ENCODE results near the gene GTF3C2.

The GTF3C2 gene

DNA sequence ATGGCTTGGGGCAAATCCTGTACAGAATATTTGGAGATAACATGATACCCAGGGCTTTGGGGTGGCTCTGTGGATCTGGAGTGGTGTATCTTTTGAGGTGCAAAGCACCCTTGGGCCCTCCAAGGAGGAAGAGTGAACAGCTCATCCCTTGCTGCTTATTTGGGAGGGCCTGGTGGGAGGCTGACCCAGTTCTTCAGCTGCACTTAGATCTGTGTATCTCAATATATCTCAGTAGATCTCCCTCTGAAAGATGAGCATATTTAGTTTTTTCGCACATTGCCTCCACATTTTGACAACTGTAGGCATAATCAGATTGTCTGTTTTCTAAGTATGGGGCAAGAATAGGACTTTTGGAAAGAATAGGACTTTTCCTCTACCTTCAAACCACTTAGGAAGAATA lies 71.6 kb downstream of the GTF3C2 start:
- H3K27ac ChIP-seq (ENCODE audit: low read length) = no peak overlapping the region
- no peaks in the 10 kb centered on the region for H3K4me1 ChIP-seq (ENCODE audit: control insufficient read depth in 1 of 2, insufficient read depth in 2 of 2, low read length in 2 of 2)
- no peak overlapping the region for H3K4me3 ChIP-seq (ENCODE audit: low read depth in 1 of 2, low read length in 2 of 2)

GRCh38 chr2:27282892-27283291 lies 73.7 kb downstream of the GTF3C2 start:
- H3K27ac ChIP-seq (ENCODE audit: low read length) = no peak overlapping the region
- peaks cover 3% of the 10 kb centered on the region for H3K27me3 ChIP-seq (ENCODE audit: low read depth, low read length)
- H3K4me1 ChIP-seq (ENCODE audit: control insufficient read depth in 1 of 2, insufficient read depth in 2 of 2, low read length in 2 of 2) = no peaks in the 10 kb centered on the region
- H3K4me3 ChIP-seq (ENCODE audit: low read depth in 1 of 2, low read length in 2 of 2) = no peak overlapping the region
- H3K36me3 ChIP-seq (ENCODE audit: control insufficient read depth in 1 of 2, insufficient read depth in 2 of 2, low read length in 2 of 2) = no peaks in the 10 kb centered on the region
- H3K9me3 ChIP-seq (ENCODE audit: control insufficient read depth in 1 of 2, low read length in 2 of 2) = no peaks in the 10 kb centered on the region

More for the DNA sequence above, 71.6 kb downstream of the GTF3C2 start:
- Histone ChIP-seq H3K36me3 (ENCODE audit: control insufficient read depth in 1 of 2, insufficient read depth in 2 of 2, low read length in 2 of 2) (no peaks in the 10 kb centered on the region), H3K9me3 (ENCODE audit: control insufficient read depth in 1 of 2, low read length in 2 of 2) (no peaks in the 10 kb centered on the region), H3K27me3 (ENCODE audit: low read depth, low read length) (peaks cover 3% of the 10 kb centered on the region)

DNA sequence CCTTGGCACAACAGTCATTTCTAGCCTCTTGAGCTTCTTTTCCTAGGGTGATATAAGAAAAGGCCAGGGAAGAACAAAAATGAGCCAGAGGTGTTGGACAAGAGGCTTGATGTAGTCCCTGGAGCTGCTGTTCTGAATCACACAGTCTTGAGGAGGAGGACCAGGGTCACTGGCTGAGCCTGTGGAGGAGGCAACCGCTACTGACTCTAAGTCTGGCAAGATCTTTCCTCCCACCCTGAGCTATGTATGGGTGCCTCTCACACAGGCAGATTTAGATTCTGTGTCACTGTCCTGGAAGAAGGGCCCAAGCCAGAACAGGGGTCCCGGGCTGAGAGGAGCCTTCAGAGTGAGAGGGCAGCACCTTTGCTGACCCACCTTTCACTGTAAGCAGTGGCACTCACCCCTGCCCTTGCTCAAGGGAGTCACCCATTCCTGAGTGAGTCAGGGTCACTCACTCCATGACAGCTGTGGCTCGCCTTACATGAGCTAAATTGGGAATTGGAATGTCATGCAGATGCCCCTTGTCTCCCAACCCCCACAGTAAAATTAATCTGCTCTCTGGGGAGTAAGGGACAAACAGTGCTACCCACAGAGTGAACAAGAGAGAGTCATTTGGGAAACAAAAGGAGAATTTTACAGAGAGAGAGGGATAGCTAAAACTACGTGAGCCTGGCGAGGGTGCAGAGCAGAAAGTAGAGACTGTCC lies 74.6 kb downstream of the GTF3C2 start, which contains the start of gene TRIM54:
Gene TRIM54 (plus strand): TSS at position 575 of the 705 bp plus-strand sequence. CDS start 303 bp downstream, outside the sequence.
- no peaks in the 10 kb centered on the region for H3K36me3 ChIP-seq (ENCODE audit: control insufficient read depth in 1 of 2, insufficient read depth in 2 of 2, low read length in 2 of 2)
- H3K27ac ChIP-seq (ENCODE audit: low read length) = no peak within 1 kb of the TSS
- no peaks in the 10 kb centered on the region for H3K4me1 ChIP-seq (ENCODE audit: control insufficient read depth in 1 of 2, insufficient read depth in 2 of 2, low read length in 2 of 2)
- no peak within 1 kb of the TSS for H3K4me3 ChIP-seq (ENCODE audit: low read depth in 1 of 2, low read length in 2 of 2)
- no peaks in the 10 kb centered on the region for H3K9me3 ChIP-seq (ENCODE audit: control insufficient read depth in 1 of 2, low read length in 2 of 2)
- peaks cover 3% of the 10 kb centered on the region for H3K27me3 ChIP-seq (ENCODE audit: low read depth, low read length)

- Histone ChIP-seq H3K9me3 (ENCODE audit: control insufficient read depth in 1 of 2, low read length in 2 of 2) (no peaks in the 10 kb centered on the region), H3K4me3 (ENCODE audit: low read depth in 1 of 2, low read length in 2 of 2) (no peak overlapping the region), H3K27me3 (ENCODE audit: low read depth, low read length) (peaks cover 3% of the 10 kb centered on the region), H3K27ac (ENCODE audit: low read length) (no peak overlapping the region), H3K36me3 (ENCODE audit: control insufficient read depth in 1 of 2, insufficient read depth in 2 of 2, low read length in 2 of 2) (no peaks in the 10 kb centered on the region), H3K4me1 (ENCODE audit: control insufficient read depth in 1 of 2, insufficient read depth in 2 of 2, low read length in 2 of 2) (no peaks in the 10 kb centered on the region)
These were observed 75.1 kb downstream of the GTF3C2 start for GRCh38 chr2:27281442-27281841.

DNA sequence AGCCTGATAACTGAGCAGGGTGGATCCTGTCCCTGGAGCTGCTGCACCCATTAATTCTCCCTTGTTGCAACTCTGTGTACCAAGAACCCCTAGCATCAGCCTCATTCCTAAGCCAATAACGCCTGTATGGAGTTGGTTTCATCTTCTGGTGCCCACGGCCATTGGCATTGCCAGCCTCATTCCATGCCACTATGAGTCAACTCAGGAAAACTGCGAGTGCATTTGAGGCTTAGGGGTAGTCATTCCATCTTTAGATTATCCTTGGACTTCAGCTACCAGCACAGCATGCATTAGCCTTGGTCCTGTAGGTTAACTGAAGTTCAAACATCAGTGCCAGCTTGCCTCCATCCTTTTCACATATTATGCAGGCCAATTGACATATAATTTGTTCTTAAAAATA lies 75.7 kb downstream of the GTF3C2 start:
- Histone ChIP-seq H3K36me3 (ENCODE audit: control insufficient read depth in 1 of 2, insufficient read depth in 2 of 2, low read length in 2 of 2) (no peaks in the 10 kb centered on the region), H3K27me3 (ENCODE audit: low read depth, low read length) (peaks cover 3% of the 10 kb centered on the region), H3K4me1 (ENCODE audit: control insufficient read depth in 1 of 2, insufficient read depth in 2 of 2, low read length in 2 of 2) (no peaks in the 10 kb centered on the region), H3K9me3 (ENCODE audit: control insufficient read depth in 1 of 2, low read length in 2 of 2) (no peaks in the 10 kb centered on the region), H3K27ac (ENCODE audit: low read length) (no peak overlapping the region), H3K4me3 (ENCODE audit: low read depth in 1 of 2, low read length in 2 of 2) (no peak overlapping the region)

DNA sequence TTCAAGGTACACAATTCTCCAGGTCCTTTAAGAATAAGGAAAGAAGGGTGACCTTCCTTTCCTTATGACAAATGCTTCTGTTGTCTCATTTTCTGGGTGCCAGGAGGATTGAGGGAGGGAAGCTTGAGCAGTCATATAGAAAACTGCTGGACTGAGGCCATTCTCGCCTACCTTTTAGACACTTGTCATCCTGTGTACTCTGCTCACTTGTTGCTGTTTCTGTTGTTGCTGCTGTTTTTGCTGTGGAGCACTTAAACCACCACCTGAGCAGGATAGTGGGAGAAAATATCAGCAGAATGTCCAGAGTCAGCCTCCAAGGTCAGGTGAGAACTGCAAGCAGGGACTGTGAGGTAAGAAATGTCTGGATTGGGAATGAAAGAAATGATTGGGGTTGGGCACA lies 78.6 kb downstream of the GTF3C2 start:
- no peak overlapping the region for H3K4me3 ChIP-seq (ENCODE audit: low read depth in 1 of 2, low read length in 2 of 2)

More for the DNA sequence above, 78.6 kb downstream of the GTF3C2 start:
- H3K4me1 ChIP-seq (ENCODE audit: control insufficient read depth in 1 of 2, insufficient read depth in 2 of 2, low read length in 2 of 2) = no peaks in the 10 kb centered on the region
- no peaks in the 10 kb centered on the region for H3K9me3 ChIP-seq (ENCODE audit: control insufficient read depth in 1 of 2, low read length in 2 of 2)
- H3K27ac ChIP-seq (ENCODE audit: low read length) = no peak overlapping the region
- peaks cover 3% of the 10 kb centered on the region for H3K27me3 ChIP-seq (ENCODE audit: low read depth, low read length)
- H3K36me3 ChIP-seq (ENCODE audit: control insufficient read depth in 1 of 2, insufficient read depth in 2 of 2, low read length in 2 of 2) = no peaks in the 10 kb centered on the region

Data from muscle layer of duodenum (tissue), 2 donors.